K562 (cell line): ENCODE measurements around the gene LRGUK. TPM values are rescaled to one million over a fixed set of nuclear protein-coding genes. Genes with fewer than 3 reads are reported as not detected.

Experiments used
- ATAC-seq: fragments of 200-7000 bp; cut with Tn5 transposase; 3 replicates; pipeline ENCODE4 v1.9.1; 2020; ENCODE audit warnings: moderate library complexity
- BruUV-seq: library from RNA; stranded (reverse); fragments of 400-500 nt; replicated peaks from 2 replicates; lab custom pipeline; 2021; lab: Mats Ljungman, UMichigan
- CTCF ChIA-PET: fragments of 300-600 bp; formaldehyde crosslinking; extraction: SDS; loops from one replicate; lab custom pipeline; 2021; ENCODE audit warnings: low intra/inter-chr PET ratio; lab: Yijun Ruan, JAX
- POLR2A ChIA-PET: fragments of 300-600, 350-650 bp; sonication (Branson Sonifier 250); formaldehyde crosslinking; extraction: SDS; loops from one replicate; lab custom pipeline; 2021; ENCODE audit warnings: antibody characterized with exemption, inconsistent platforms; lab: Yijun Ruan, JAX
- DNase-seq, 4 experiments: peaks; one replicate each; pipeline versions ENCODE4 v3.0.0 to v3.0.0-alpha.2; 2011 to 2018; ENCODE audit warnings: low spot score in 3 of 4, mixed read lengths in 3 of 4; ENCODE audit errors: extremely low read depth in 1 of 4
- FAIRE-seq: peaks from 2 replicates; lab custom pipeline; 2011; peaks lifted over from hg19 to GRCh38; lab: Jason Lieb, UNC
- H2AFZ ChIP-seq: 2 replicates; pipeline ENCODE4 v1.6.0; 2011; ENCODE audit warnings: low read depth, low read length, control low read depth, inconsistent platforms
- H3K27ac ChIP-seq: fragments of 200-600 bp; 3 replicates; pipeline ENCODE4 v1.8.0; 2011; ENCODE audit warnings: low read depth, mild to moderate bottlenecking, control low read depth, inconsistent platforms, low read length, moderate library complexity, mixed read lengths; ENCODE audit errors: extremely low read depth
- H3K27me3 ChIP-seq, 2 experiments: fragments of 300-600 bp in 1 of 2; 2 replicates in 1 of 2; 3 replicates in 1 of 2; pipeline versions ENCODE4 v1.6.0 to v1.8.0; 2011; ENCODE audit warnings: inconsistent platforms in 2 of 2, low read length in 2 of 2, mild to moderate bottlenecking in 1 of 2, mixed read lengths in 1 of 2, moderate library complexity in 1 of 2; ENCODE audit not compliant: control insufficient read depth in 2 of 2, insufficient read depth in 2 of 2
- H3K36me3 ChIP-seq: fragments of 300-600 bp; 3 replicates; pipeline ENCODE4 v1.8.0; 2011; ENCODE audit warnings: mild to moderate bottlenecking, low read length, inconsistent platforms; ENCODE audit not compliant: control insufficient read depth, insufficient read depth
- H3K4me1 ChIP-seq, 2 experiments: fragments of 200-600 bp in 1 of 2; replicated peaks in 1 of 2; 2 replicates in 1 of 2; 3 replicates in 1 of 2; pipeline versions ENCODE4 v1.5.1 to v1.8.0; 2011; ENCODE audit warnings: inconsistent platforms in 2 of 2, low read length in 2 of 2, mild to moderate bottlenecking in 1 of 2, mixed read lengths in 1 of 2, moderate library complexity in 1 of 2; ENCODE audit not compliant: control insufficient read depth in 2 of 2, insufficient read depth in 2 of 2
- H3K4me2 ChIP-seq: 2 replicates; pipeline ENCODE4 v1.6.1; 2011; ENCODE audit warnings: low read length, control low read depth, inconsistent platforms, mixed read lengths; ENCODE audit not compliant: insufficient read depth
- H3K4me3 ChIP-seq: fragments of 200-600 bp; sonication (generic), shearing (Covaris generic); 2 replicates; pipeline ENCODE4 v1.5.1; 2016; ENCODE audit warnings: control low read depth, inconsistent platforms
- H3K79me2 ChIP-seq: fragments of 200-600 bp; 3 replicates; pipeline ENCODE4 v1.8.0; 2011; ENCODE audit warnings: low read length, inconsistent platforms; ENCODE audit not compliant: control insufficient read depth, insufficient read depth
- H3K9ac ChIP-seq, 2 experiments: 2 replicates each; pipeline versions ENCODE4 v1.6.0 to v1.6.1; 2011; ENCODE audit warnings: low read depth in 2 of 2, low read length in 2 of 2, control low read depth in 1 of 2, inconsistent platforms in 1 of 2, mild to moderate bottlenecking in 1 of 2, mixed read lengths in 1 of 2; ENCODE audit not compliant: insufficient read depth in 1 of 2
- H3K9me1 ChIP-seq: one replicate; pipeline ENCODE4 v1.6.0; 2011; ENCODE audit warnings: inconsistent platforms, mild to moderate bottlenecking, low read length, moderate library complexity; ENCODE audit not compliant: control insufficient read depth, insufficient read depth
- H3K9me3 ChIP-seq: replicated peaks from 2 replicates; pipeline ENCODE4 v1.5.1; 2011; ENCODE audit warnings: low read depth, low read length, inconsistent platforms; ENCODE audit not compliant: control insufficient read depth, insufficient read depth
- H4K20me1 ChIP-seq: replicated peaks from 2 replicates; pipeline ENCODE4 v1.6.1; 2011; ENCODE audit warnings: low read length, inconsistent platforms, mixed read lengths; ENCODE audit not compliant: control insufficient read depth, insufficient read depth
- CEBPB ChIP-seq: fragments of 450-650 bp; IDR thresholded peaks from 2 replicates; pipeline ENCODE4 v1.6.1; 2016; ENCODE audit warnings: missing genetic modification characterization, missing compliant biosample characterization
- CREB1 ChIP-seq, 2 experiments: sonication (generic) in 1 of 2; formaldehyde crosslinking in 1 of 2; IDR thresholded peaks; 2 replicates each; pipeline versions ENCODE4 v1.6.1 to v1.8.0; 2012 to 2022; ENCODE audit warnings: inconsistent platforms in 1 of 2, mild to moderate bottlenecking in 1 of 2, missing genetic modification reagents in 1 of 2, moderate library complexity in 1 of 2
- HSF4 ChIP-seq: fragments of 250-450 bp; sonication (Bioruptor Pico); IDR thresholded peaks from 2 replicates; pipeline ENCODE4 v2.1.2; 2022; ENCODE audit warnings: mild to moderate bottlenecking, moderate library complexity, borderline replicate concordance
- MNT ChIP-seq, 2 experiments: fragments of 450-650 bp; conservative IDR thresholded peaks; 2 replicates each; pipeline ENCODE4 v1.6.1; 2017; ENCODE audit warnings: mild to moderate bottlenecking in 2 of 2, moderate library complexity in 2 of 2
- MTA2 ChIP-seq: fragments of 450-650 bp; IDR thresholded peaks from 2 replicates; pipeline ENCODE4 v1.6.1; 2016; ENCODE audit warnings: low read depth
- RUNX1 ChIP-seq: sonication (generic); IDR thresholded peaks from 2 replicates; pipeline ENCODE4 v1.6.1; 2016; ENCODE audit warnings: antibody characterized with exemption, low read depth
- SNIP1 ChIP-seq: fragments of 450-650 bp; IDR thresholded peaks from 2 replicates; pipeline ENCODE4 v1.7.1; 2017; ENCODE audit warnings: low read depth, mild to moderate bottlenecking
- SPI1 ChIP-seq: IDR thresholded peaks from 2 replicates; pipeline ENCODE4 v1.6.1; 2011; ENCODE audit warnings: low read depth, low read length, control low read depth, borderline replicate concordance
- SUPT5H ChIP-seq: fragments of 450-650 bp; IDR thresholded peaks from 2 replicates; pipeline ENCODE4 v1.6.1; 2016
- TAL1 ChIP-seq: fragments of 450-650 bp; IDR thresholded peaks from 2 replicates; pipeline ENCODE4 v1.6.1; 2016; ENCODE audit warnings: mild to moderate bottlenecking
- YY1 ChIP-seq, 3 experiments: IDR thresholded peaks; 2 replicates each; pipeline ENCODE4 v1.6.1; 2011; ENCODE audit warnings: low read length in 2 of 3, mild to moderate bottlenecking in 2 of 3, moderate library complexity in 2 of 3, borderline replicate concordance in 1 of 3, control low read depth in 1 of 3, low read depth in 1 of 3; ENCODE audit not compliant: insufficient read depth in 3 of 3, insufficient replicate concordance in 2 of 3, control insufficient read depth in 1 of 3, insufficient read length in 1 of 3; ENCODE audit errors: extremely low read depth in 1 of 3
- ZNF146 ChIP-seq: IDR thresholded peaks from one replicate; pipeline ENCODE4 v1.6.1; 2018; ENCODE audit warnings: missing compliant biosample characterization; ENCODE audit not compliant: unreplicated experiment
- ZNF696 ChIP-seq: fragments of 250-450 bp; sonication (Bioruptor Pico); conservative IDR thresholded peaks from 2 replicates; pipeline ENCODE4 v1.4.0; 2020; ENCODE audit warnings: mild to moderate bottlenecking, moderate library complexity
- WGBS: fragments of 100-300 bp; shearing (Covaris generic); methylation state at CpG from one replicate; pipeline ENCODE4 v1.1.6; 2016; ENCODE audit warnings: low coverage, mixed read lengths; ENCODE audit not compliant: insufficient coverage; ENCODE audit errors: missing lambda C conversion rate; 5-methylcytosine and 5-hydroxymethylcytosine counted together
- in situ Hi-C: fragments of 300-500 bp; cut with MboI; formaldehyde crosslinking; loops from 4 replicates; pipeline ENCODE4 v1.15.0; 2018; ENCODE audit warnings: inconsistent platforms, mixed read lengths
- intact Hi-C: fragments of 100-400 bp; cut with micrococcal nuclease; formaldehyde crosslinking; loops from 2 replicates; pipeline ENCODE4 v1.14.2; 2022
- polyA plus RNA-seq, 8 experiments: library from polyadenylated mRNA; depleted of rRNA in 4 of 8; stranded (reverse) in 5 of 8; unstranded in 3 of 8; fragments of >200 nt; fragmentation: Nextera tagmentation in 2 of 8; fragmentation: Illumina TruSeq in 1 of 8; extraction: Ambion mirVana in 2 of 8; extraction: Trizol in 1 of 8; gene quantifications; 2 replicates each; pipeline versions ENCODE4 v1.2.1 to v1.2.3, GENCODE V29; 2011 to 2014; ENCODE audit warnings: inconsistent platforms in 1 of 8, missing spikeins in 1 of 8
- total RNA-seq, 7 experiments: library from RNA; depleted of rRNA in 6 of 7; stranded (reverse); fragments of >200 nt in 6 of 7; fragmentation: Illumina TruSeq in 2 of 7; extraction: Trizol in 2 of 7; gene quantifications; 2 replicates each; pipeline versions ENCODE4 v1.2.1 to v1.2.3, GENCODE V29; 2011 to 2021; ENCODE audit warnings: low replicate concordance in 1 of 7

The LRGUK gene
- total and polyA plus RNA-seq, 9 of the 15 experiments (the other 6 are each of a cell fraction or from before 2014, with no cell fraction given) = 0.04 to 0.33 (median 0.18) TPM

- CTCF ChIA-PET = no interaction called here
- H2AFZ ChIP-seq = peak overlapping the region; percentile 91
- H3K79me2 ChIP-seq = no peaks in the 10 kb centered on the region
- H3K9ac ChIP-seq = peak overlapping the region in 1 of 2 experiments; percentile 66; a peak in 2 of 4 replicates
- H3K27me3 ChIP-seq = no peaks in the 10 kb centered on the region
- POLR2A ChIA-PET = interaction anchor here (0.6 to 4.1 kb wide), 4 partner anchors 9 to 1714 kb away, joined by 3 to 16 read pairs (median 4); no protein-coding TSS in a partner anchor
- FAIRE-seq (no peak), ATAC-seq (peak; percentile 57), DNase-seq (peak in 3 of 4 experiments; percentile 22 to 66 (median 44))
- H4K20me1 ChIP-seq = no peaks in the 10 kb centered on the region
- 32% methylated on average over 7 of the region's 7 CpGs for WGBS
- peaks cover 25 to 48% of the 10 kb centered on the region in 2 experiments for H3K4me1 ChIP-seq
- BruUV-seq = TSS peak; percentile 98
- in situ Hi-C loops (no loop called here), intact Hi-C loops (no loop called here)
- peak overlapping the region; percentile 7; the same call in 1 of the 2 replicates for H3K4me2 ChIP-seq
- H3K4me3 ChIP-seq = no peak overlapping the region
- no peaks in the 10 kb centered on the region for H3K36me3 ChIP-seq
- H3K9me3 ChIP-seq = no peaks in the 10 kb centered on the region
- peak overlapping the region; percentile 7; the same call in 1 of the 3 replicates for H3K27ac ChIP-seq
- no peaks in the 10 kb centered on the region for H3K9me1 ChIP-seq
- no peak for TF ChIP-seq ZNF146 (CRISPR knock-in tag)
- no peak for TF ChIP-seq RUNX1
- no peak for TF ChIP-seq CREB1 (IDR thresholded peaks at IDR 0.05)
- TF ChIP-seq CREB1 (CRISPR knock-in tag; IDR thresholded peaks at IDR 0.05) = no peak
- TF ChIP-seq YY1 (IDR thresholded peaks at IDR 0.05; ENCODE audit: borderline replicate concordance in 1 of 3, control insufficient read depth in 1 of 3, extremely low read depth in 1 of 3, insufficient read depth in 3 of 3, insufficient read length in 1 of 3, insufficient replicate concordance in 2 of 3, low read depth in 1 of 3, low read length in 2 of 3) = peak in 1 of 3 experiments; percentile 22
- no peak for TF ChIP-seq HSF4 (CRISPR knock-in tag)
- no peak for TF ChIP-seq MNT (conservative IDR thresholded peaks at IDR 0.05)
- no peak for TF ChIP-seq SNIP1
- no peak for TF ChIP-seq SPI1
- 0 out of 2 replicates have a peak, but pooled peaks have one; percentile 38 for TF ChIP-seq SUPT5H
- TF ChIP-seq CEBPB = no peak
- TF ChIP-seq MTA2 = no peak
- TF ChIP-seq ZNF696 = 0 out of 2 replicates have a peak, but pooled peaks have one; percentile 19
- no peak for TF ChIP-seq TAL1
These were observed 84.0 kb downstream of the LRGUK start for GRCh38 chr7:134210976-134211663.
